ENCODE results near the gene SLC49A4.

GRCh38 chr3:122800031-122800430 lies 5.2 kb downstream of the SLC49A4 start:
- TF ChIP-seq EP300 (IDR thresholded peaks at IDR 0.05) (no peak), CTCF (IDR thresholded peaks at IDR 0.05) (no peak), POLR2A (IDR thresholded peaks at IDR 0.05; ENCODE audit: low read depth) (no peak)
